ENCODE data around the gene CYP2U1.
A peak's percentile ranks its signal among the peaks of the same experiment; 100 is the strongest.

CYP2U1 gene

DNA sequence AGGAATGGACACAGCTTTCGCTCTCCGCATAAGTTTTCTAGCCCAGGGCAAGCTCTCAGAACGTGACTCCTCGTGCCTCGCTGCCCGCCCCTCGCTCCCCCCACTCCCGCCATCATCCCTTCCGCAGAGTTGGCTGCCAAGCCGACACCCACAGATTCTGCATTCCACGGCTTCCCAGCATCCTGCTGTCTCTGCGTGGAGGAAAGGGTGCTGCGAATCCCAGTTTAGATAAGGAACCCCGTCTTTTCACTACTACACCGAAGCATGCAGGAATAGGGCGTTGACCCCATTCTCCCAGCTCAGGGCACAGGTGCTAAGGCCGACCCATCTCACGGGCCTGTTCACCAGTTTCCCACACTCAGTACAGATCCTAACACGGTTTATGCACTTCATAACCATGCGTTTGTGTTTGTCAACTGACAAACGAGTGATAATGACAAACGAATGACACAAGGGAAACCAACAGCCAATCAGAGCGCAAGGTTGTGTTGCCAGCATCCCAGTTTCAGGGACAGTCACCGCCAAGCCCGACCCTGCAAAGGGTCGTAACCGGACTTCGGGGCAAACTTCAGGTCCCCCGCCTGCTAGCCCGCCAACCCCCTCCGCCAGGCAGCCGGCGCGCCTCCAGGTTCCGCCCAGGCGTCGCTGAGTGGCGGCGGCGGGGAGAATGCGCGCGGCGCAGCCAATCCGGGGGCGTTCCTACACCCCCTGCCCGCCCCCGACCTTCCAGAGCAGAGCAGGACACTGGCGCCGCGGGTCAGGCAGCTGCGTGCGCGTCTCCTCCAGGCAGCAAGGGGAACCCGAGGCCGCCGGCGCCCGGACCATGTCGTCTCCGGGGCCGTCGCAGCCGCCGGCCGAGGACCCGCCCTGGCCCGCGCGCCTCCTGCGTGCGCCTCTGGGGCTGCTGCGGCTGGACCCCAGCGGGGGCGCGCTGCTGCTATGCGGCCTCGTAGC is at the start of gene CYP2U1:
Gene CYP2U1, plus strand, starts transcription at position 729 of the 954 bp plus-strand sequence. Its CDS starts 95 bp downstream, at position 824.
- ChIA-PET CTCF (no interaction called here), POLR2A (interaction anchor here (1.1 kb wide), 1 partner anchor 10 kb away, joined by 3 read pairs; no protein-coding TSS in a partner anchor)
- DNase-seq (ENCODE audit: extremely low spot score): peak; percentile 83
- TF ChIP-seq ZNF384 (IDR thresholded peaks at IDR 0.05) (no peak), ARNT (IDR thresholded peaks at IDR 0.05) (0 out of 2 replicates have a peak, but pooled peaks have one; percentile 26), L3MBTL2 (conservative IDR thresholded peaks at IDR 0.05) (peak; percentile 79), LEF1 (IDR thresholded peaks at IDR 0.05; ENCODE audit: borderline replicate concordance) (peak; percentile 52; the same call in 1 of the 2 replicates)
- TF ChIP-seq, protein P1, sequence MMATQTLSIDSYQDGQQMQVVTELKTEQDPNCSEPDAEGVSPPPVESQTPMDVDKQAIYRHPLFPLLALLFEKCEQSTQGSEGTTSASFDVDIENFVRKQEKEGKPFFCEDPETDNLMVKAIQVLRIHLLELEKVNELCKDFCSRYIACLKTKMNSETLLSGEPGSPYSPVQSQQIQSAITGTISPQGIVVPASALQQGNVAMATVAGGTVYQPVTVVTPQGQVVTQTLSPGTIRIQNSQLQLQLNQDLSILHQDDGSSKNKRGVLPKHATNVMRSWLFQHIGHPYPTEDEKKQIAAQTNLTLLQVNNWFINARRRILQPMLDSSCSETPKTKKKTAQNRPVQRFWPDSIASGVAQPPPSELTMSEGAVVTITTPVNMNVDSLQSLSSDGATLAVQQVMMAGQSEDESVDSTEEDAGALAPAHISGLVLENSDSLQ (IDR thresholded peaks at IDR 0.05): peak; percentile 84

- POLR2A ChIA-PET: no interaction called here
- CTCF ChIA-PET: interaction anchor here (0.6 kb wide), 1 partner anchor 880 kb away, joined by 3 read pairs; no protein-coding TSS in a partner anchor
- DNase-seq (ENCODE audit: extremely low spot score): no peak
- TF ChIP-seq ARNT (IDR thresholded peaks at IDR 0.05) (no peak), NFRKB (IDR thresholded peaks at IDR 0.05) (no peak), CTBP1 (IDR thresholded peaks at IDR 0.05; ENCODE audit: borderline replicate concordance) (no peak), L3MBTL2 (conservative IDR thresholded peaks at IDR 0.05) (no peak), ELF4 (IDR thresholded peaks at IDR 0.05) (no peak), BHLHE40 (IDR thresholded peaks at IDR 0.05; ENCODE audit: borderline replicate concordance) (no peak), FOXM1 (IDR thresholded peaks at IDR 0.05; ENCODE audit: borderline replicate concordance) (no peak)
- TF ChIP-seq, protein P1 (IDR thresholded peaks at IDR 0.05): no peak
Measured at GRCh38 chr4:107885865-107886264, 45.5 kb upstream of the CYP2U1 start.

GRCh38 chr4:107888237-107888636 is 43.1 kb upstream of the CYP2U1 start:
- ChIA-PET POLR2A (no interaction called here), CTCF (no interaction called here)
- no peak for DNase-seq (ENCODE audit: extremely low spot score)
- TF ChIP-seq ELF4 (IDR thresholded peaks at IDR 0.05): no peak
- no peak for TF ChIP-seq NFRKB (IDR thresholded peaks at IDR 0.05)
- TF ChIP-seq FOXM1 (IDR thresholded peaks at IDR 0.05; ENCODE audit: borderline replicate concordance): no peak
- TF ChIP-seq BHLHE40 (IDR thresholded peaks at IDR 0.05; ENCODE audit: borderline replicate concordance): no peak

DNA sequence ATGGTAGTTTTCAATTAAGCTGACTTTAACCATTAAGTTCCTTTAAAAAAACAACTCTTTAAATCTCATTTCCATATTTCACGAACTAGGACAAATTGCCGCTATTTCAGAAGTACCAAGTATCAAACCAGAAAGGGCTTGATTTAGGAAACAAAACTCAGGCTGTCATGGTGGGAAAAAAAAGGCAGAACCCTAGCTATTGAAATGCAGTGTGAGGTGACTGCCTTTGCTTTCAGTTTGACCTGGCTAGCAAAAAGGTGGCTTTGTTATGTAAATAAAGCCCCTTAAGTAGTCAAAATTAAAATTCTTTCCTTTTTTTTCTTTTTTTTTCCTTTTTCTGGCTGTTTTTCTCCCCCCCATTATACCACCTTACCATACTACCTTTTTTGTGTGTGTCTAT is 40.6 kb upstream of the CYP2U1 start:
- CTCF ChIA-PET: no interaction called here
- POLR2A ChIA-PET: no interaction called here

DNA sequence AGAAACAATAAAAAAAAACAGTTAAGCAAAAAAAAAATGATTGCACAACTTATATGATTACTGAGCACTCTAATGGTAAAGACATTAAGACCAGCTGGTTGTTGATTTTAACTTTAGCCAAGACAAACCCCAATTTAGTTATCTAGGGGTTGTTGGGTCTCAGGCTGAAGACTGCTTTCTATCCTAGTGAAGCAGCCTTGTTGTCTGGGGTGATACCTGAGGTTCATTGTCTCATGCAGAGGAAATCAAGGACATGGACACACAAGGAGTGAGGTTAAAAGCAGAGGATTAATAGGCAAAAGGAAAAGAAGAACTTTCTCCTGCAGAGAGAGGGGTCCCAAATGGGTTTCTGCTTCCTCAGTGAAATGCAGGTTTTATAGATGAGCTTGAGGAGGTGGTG is 40.0 kb upstream of the CYP2U1 start:
- DNase-seq (ENCODE audit: extremely low spot score): no peak
- ChIA-PET POLR2A (no interaction called here), CTCF (no interaction called here)
- TF ChIP-seq BHLHE40 (IDR thresholded peaks at IDR 0.05; ENCODE audit: borderline replicate concordance) (no peak), ARNT (IDR thresholded peaks at IDR 0.05) (no peak), FOXM1 (IDR thresholded peaks at IDR 0.05; ENCODE audit: borderline replicate concordance) (no peak), LEF1 (IDR thresholded peaks at IDR 0.05; ENCODE audit: borderline replicate concordance) (no peak)

More for the DNA sequence above, 40.6 kb upstream of the CYP2U1 start:
- no peak for TF ChIP-seq SP1 (IDR thresholded peaks at IDR 0.05)
- no peak for TF ChIP-seq ELF4 (IDR thresholded peaks at IDR 0.05)
- no peak for TF ChIP-seq CTBP1 (IDR thresholded peaks at IDR 0.05; ENCODE audit: borderline replicate concordance)
- no peak for TF ChIP-seq TARDBP (IDR thresholded peaks at IDR 0.05)
- TF ChIP-seq ARNT (IDR thresholded peaks at IDR 0.05): no peak
- no peak for DNase-seq (ENCODE audit: extremely low spot score)

GRCh38 chr4:107893171-107894137 is 37.9 kb upstream of the CYP2U1 start:
- POLR2A ChIA-PET: no interaction called here
- CTCF ChIA-PET: no interaction called here
- no peak for DNase-seq (ENCODE audit: extremely low spot score)
- TF ChIP-seq FOXA1 (IDR thresholded peaks at IDR 0.05): no peak
- TF ChIP-seq LEF1 (IDR thresholded peaks at IDR 0.05; ENCODE audit: borderline replicate concordance): no peak
- TF ChIP-seq SP1 (IDR thresholded peaks at IDR 0.05): no peak
- no peak for TF ChIP-seq SUZ12 (IDR thresholded peaks at IDR 0.05)
- TF ChIP-seq FOXK2 (IDR thresholded peaks at IDR 0.05): no peak
- TF ChIP-seq, protein P1 (IDR thresholded peaks at IDR 0.05): no peak
- TF ChIP-seq FOXM1 (IDR thresholded peaks at IDR 0.05; ENCODE audit: borderline replicate concordance): no peak
